Choroid plexus epithelial cell (primary cell): Measurements from ENCODE around the gene EMC9.
A peak's percentile ranks its signal among the peaks of the same experiment; 100 is the strongest.

Experiments
- DNase-seq: peaks from one replicate; pipeline ENCODE4 v3.0.0-alpha.2; 2010; ENCODE audit warnings: low read depth
- H3K4me3 ChIP-seq: 2 replicates; pipeline ENCODE4 v1.5.1; 2011; ENCODE audit warnings: low read depth, mild to moderate bottlenecking, control low read depth, low read length, moderate library complexity
- TF ChIP-seq, protein P1 (sequence below): conservative IDR thresholded peaks from 2 replicates; pipeline ENCODE4 v1.5.1; 2011; ENCODE audit warnings: low read depth, mild to moderate bottlenecking, control low read depth, inconsistent platforms, low read length, moderate library complexity

The EMC9 gene

DNA sequence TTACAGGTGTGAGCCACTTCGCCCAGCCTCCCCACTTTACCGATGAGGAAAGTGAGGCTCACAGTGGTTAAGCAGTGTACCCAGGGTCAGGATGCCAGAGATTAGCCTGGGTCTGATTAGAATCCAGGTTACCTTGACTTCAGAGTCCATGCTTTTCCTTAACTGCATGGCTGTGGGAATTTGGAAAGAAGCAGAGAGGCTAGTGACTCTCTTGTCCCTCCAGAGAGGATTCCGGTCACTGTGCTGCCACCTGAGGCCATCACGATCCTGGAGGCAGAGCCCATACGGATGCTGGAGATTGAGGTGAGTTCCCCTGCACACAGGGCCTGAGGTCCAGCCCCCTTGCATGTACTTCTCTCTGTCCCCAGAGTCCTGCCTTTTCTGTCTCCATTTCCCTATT is 35.2 kb upstream of the EMC9 start:
- TF ChIP-seq, protein P1, sequence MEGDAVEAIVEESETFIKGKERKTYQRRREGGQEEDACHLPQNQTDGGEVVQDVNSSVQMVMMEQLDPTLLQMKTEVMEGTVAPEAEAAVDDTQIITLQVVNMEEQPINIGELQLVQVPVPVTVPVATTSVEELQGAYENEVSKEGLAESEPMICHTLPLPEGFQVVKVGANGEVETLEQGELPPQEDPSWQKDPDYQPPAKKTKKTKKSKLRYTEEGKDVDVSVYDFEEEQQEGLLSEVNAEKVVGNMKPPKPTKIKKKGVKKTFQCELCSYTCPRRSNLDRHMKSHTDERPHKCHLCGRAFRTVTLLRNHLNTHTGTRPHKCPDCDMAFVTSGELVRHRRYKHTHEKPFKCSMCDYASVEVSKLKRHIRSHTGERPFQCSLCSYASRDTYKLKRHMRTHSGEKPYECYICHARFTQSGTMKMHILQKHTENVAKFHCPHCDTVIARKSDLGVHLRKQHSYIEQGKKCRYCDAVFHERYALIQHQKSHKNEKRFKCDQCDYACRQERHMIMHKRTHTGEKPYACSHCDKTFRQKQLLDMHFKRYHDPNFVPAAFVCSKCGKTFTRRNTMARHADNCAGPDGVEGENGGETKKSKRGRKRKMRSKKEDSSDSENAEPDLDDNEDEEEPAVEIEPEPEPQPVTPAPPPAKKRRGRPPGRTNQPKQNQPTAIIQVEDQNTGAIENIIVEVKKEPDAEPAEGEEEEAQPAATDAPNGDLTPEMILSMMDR, result no peak

DNA sequence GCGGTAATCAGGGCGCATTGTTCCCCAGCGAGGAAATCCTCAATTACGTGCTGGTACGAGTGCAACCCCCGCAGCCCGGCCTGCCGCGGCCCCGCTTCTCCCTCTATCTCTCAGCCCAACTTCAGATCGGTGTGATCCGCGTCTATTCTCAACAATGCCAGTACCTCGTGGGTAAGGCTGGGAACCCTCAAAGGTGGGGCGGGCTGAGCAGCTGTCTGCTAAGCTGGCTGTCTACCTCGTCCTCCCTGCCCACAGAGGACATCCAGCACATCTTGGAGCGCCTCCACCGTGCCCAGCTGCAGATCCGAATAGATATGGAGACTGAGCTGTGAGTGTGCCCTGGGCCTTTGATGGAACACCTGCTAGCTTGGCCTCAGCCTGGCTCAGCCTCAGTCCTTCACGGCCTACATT is 31.5 kb upstream of the EMC9 start:
- DNase-seq, result no peak
- TF ChIP-seq, protein P1, result no peak
- H3K4me3 ChIP-seq, result peak overlapping the region; percentile 73

More for the DNA sequence above, 35.2 kb upstream of the EMC9 start:
- H3K4me3 ChIP-seq, result no peak overlapping the region
- DNase-seq, result no peak

DNA sequence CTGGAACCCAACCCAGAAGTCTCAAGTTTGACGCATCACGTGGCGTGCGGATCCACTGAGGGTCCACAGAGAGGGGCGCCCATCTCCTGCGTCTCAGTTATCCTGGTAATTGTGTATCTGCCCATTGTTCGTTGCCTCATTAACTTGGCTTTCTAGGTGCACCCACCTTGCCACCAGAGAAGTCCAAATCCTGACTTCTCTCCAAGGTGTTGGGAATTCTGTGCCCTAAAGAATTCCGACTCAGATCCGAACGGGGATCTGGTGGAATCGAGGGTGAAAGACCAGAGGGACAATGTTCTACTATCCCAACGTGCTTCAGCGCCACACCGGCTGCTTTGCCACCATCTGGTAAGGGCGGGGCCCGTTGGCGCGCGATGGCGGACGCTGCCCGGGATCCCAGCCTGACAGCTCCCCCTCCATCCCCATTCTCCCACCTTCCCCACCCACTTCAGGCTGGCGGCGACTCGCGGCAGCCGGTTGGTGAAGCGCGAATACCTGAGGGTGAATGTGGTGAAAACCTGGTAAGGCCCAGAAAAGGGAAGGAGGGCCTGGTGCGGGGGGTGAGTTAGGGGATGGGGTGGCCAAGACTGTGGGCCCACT is 31.0 kb upstream of the EMC9 start:
- no peak for DNase-seq
- peak overlapping the region; percentile 73 for H3K4me3 ChIP-seq
- TF ChIP-seq, protein P1, result no peak

DNA sequence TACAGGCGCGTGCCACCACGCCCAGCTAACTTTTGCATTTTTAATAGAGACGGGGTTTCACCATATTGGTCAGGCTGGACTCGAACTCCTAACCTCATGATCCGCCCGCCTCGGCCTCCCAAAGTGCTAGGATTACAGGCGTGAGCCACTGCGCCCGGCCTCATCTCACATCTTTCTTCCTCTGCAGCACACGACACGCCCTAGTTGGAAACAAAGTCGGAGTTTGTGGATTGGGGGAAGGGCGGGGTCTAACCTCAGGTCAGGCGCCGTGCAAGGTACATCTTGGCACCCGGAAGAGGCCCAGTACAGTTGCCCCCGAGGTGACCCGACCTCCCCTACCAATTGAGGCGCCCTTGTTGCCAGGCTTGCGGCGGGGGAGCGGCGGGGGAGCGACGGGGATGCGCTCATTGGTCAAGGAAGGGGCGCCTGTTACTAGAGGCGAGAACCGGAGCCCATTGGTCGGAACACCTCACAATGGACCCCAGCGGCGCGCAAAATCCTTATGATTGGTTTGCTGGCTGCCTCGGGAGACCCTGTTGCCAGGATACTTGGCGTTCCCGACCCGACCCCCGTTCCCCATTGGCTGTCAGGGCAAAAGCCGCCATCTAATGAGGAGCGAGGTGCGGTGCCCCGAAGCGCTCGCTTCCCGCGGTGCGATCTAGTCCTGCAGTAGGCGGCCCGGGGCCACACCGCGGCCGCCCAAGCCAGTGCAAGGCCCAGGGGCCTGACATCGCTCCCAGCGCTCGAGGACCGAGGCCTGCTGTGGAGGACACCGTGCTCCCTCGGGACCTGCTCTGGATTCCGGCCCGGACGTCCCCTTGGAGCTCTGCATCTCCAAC is 30.2 kb upstream of the EMC9 start, which contains the start of gene REC8:
Gene REC8 (plus strand): TSS at position 659 of the 839 bp plus-strand sequence. CDS start 473 bp downstream, outside the sequence.
- TF ChIP-seq, protein P1, result no peak
- peak within 1 kb of the TSS; percentile 73 for H3K4me3 ChIP-seq
- DNase-seq, result peak; percentile 99

DNA sequence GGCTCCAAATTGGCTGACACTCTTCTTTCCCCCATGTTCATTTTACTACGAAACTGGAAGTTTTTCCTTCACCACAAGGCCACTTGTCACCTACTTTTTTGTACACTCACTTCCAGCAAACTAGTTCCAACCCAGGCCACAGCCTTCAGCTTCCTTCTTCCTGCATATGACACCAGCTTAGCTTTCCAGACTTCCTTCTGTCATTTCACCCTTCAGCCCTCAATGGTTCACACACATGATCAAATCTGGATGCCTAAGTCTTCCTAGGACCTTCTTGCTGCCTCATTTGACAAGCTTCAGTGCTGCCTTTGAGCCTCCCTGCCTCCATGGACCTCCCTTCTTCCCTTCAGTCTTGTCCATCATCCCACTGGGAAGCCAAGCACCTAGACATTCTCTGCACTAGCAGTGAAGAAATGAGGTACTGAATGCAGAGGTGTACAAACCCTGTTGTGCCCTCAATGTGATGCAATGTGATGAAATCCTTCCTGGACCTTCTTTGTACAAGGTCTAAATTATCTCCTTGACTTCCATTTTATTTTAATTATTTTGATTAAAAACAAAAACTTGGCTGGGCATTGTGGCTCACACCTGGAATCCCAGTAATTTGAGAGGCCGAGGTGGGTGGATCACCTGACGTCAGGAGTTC is 26.2 kb upstream of the EMC9 start:
- DNase-seq, result no peak
- TF ChIP-seq, protein P1, result no peak
- H3K4me3 ChIP-seq, result no peak overlapping the region

DNA sequence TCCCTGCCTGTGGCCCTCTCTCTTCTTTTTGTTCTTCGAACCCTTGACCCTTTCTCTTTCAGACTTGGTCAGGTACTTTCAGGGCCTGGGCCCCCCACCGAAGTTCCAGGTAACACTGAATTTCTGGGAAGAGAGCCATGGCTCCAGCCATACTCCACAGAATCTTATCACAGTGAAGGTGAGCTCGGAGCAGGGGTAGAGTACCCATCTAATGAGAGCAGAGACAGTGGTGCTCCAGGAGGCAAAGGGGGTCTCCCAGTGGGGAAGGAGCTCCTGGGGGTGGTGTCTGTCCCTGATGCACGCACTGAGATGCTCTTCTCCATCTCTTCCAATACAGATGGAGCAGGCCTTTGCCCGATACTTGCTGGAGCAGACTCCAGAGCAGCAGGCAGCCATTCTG is 24.4 kb upstream of the EMC9 start:
- H3K4me3 ChIP-seq, result no peak overlapping the region
- TF ChIP-seq, protein P1, result no peak
- no peak for DNase-seq
